ENCODE measurements around the gene PDZD2. TPM values are rescaled to one million over a fixed set of nuclear protein-coding genes. Genes with fewer than 3 reads are reported as not detected.
"Not testable (repeated sequence)": the region's sequence is repeated elsewhere in the genome, so short reads cannot be mapped to it uniquely, and the experiment has no call there.

PDZD2 gene
- polyA plus RNA-seq, 1 donor from 2014 or later = 3.1 TPM

GRCh38 chr5:32115985-32116384 is 477.1 kb downstream of the PDZD2 start:
- no peaks in the 10 kb centered on the region for H3K27me3 ChIP-seq (ENCODE audit: insufficient read depth, low read depth, low read length)
- H3K27ac ChIP-seq (ENCODE audit: low read length) = no peak overlapping the region
- H3K9me3 ChIP-seq (ENCODE audit: low read length) = no peaks in the 10 kb centered on the region
- H3K4me3 ChIP-seq (ENCODE audit: low read length) = no peak overlapping the region
- no peaks in the 10 kb centered on the region for H3F3A ChIP-seq (ENCODE audit: insufficient read depth, low read length, poor library complexity, severe bottlenecking)
- H3K9me2 ChIP-seq (ENCODE audit: insufficient read depth, low read length) = no peaks in the 10 kb centered on the region
- H3K36me3 ChIP-seq (ENCODE audit: insufficient read depth, low read length) = peaks cover 4% of the 10 kb centered on the region
- H4K20me1 ChIP-seq (ENCODE audit: insufficient read depth) = no peaks in the 10 kb centered on the region
- no peak overlapping the region for H3K4me2 ChIP-seq (ENCODE audit: low read length)
- no peak overlapping the region for H3K9ac ChIP-seq (ENCODE audit: low read length)
- TF ChIP-seq REST (IDR thresholded peaks at IDR 0.05; ENCODE audit: borderline replicate concordance) (no peak), EZH2 (IDR thresholded peaks at IDR 0.05; ENCODE audit: borderline replicate concordance, insufficient read depth, low read length, poor library complexity, severe bottlenecking) (no peak), SMC3 (conservative IDR thresholded peaks at IDR 0.05; ENCODE audit: poor library complexity) (no peak), POLR2AphosphoS5 (IDR thresholded peaks at IDR 0.05) (no peak), CTCF (IDR thresholded peaks at IDR 0.05; ENCODE audit: poor library complexity, severe bottlenecking) (no peak), EP300 (conservative IDR thresholded peaks at IDR 0.05; ENCODE audit: poor library complexity, severe bottlenecking) (no peak), MXI1 (conservative IDR thresholded peaks at IDR 0.05; ENCODE audit: poor library complexity, severe bottlenecking) (no peak), TAF1 (IDR thresholded peaks at IDR 0.05; ENCODE audit: low read depth) (no peak)
- H3K79me2 ChIP-seq (replicated peaks; ENCODE audit: insufficient read depth, low read length) = no peaks in the 10 kb centered on the region
- no peak overlapping the region for H2AFZ ChIP-seq (ENCODE audit: low read depth, low read length)

- H3K27ac ChIP-seq (ENCODE audit: low read length) = no peak overlapping the region
- H3K9ac ChIP-seq (ENCODE audit: low read length) = no peak overlapping the region
- H3K79me2 ChIP-seq (replicated peaks; ENCODE audit: insufficient read depth, low read length) = no peaks in the 10 kb centered on the region
- H2AFZ ChIP-seq (ENCODE audit: low read depth, low read length) = no peak overlapping the region
- no peaks in the 10 kb centered on the region for H3K9me3 ChIP-seq (ENCODE audit: low read length)
- no peaks in the 10 kb centered on the region for H3K9me2 ChIP-seq (ENCODE audit: insufficient read depth, low read length)
- peaks cover 4% of the 10 kb centered on the region for H3K36me3 ChIP-seq (ENCODE audit: insufficient read depth, low read length)
- H3K4me2 ChIP-seq (ENCODE audit: low read length) = no peak overlapping the region
- no peak overlapping the region for H3K4me3 ChIP-seq (ENCODE audit: low read length)
- TF ChIP-seq SMC3 (conservative IDR thresholded peaks at IDR 0.05; ENCODE audit: poor library complexity) = no peak
- no peak for TF ChIP-seq POLR2AphosphoS5 (IDR thresholded peaks at IDR 0.05)
- no peak for TF ChIP-seq EZH2 (IDR thresholded peaks at IDR 0.05; ENCODE audit: borderline replicate concordance, insufficient read depth, low read length, poor library complexity, severe bottlenecking)
- no peak for TF ChIP-seq MXI1 (conservative IDR thresholded peaks at IDR 0.05; ENCODE audit: poor library complexity, severe bottlenecking)
- no peak for TF ChIP-seq TAF1 (IDR thresholded peaks at IDR 0.05; ENCODE audit: low read depth)
- TF ChIP-seq REST (IDR thresholded peaks at IDR 0.05; ENCODE audit: borderline replicate concordance) = no peak
- no peak for TF ChIP-seq CTCF (IDR thresholded peaks at IDR 0.05; ENCODE audit: poor library complexity, severe bottlenecking)
- no peak for TF ChIP-seq EP300 (conservative IDR thresholded peaks at IDR 0.05; ENCODE audit: poor library complexity, severe bottlenecking)
- TF ChIP-seq RAD21 (conservative IDR thresholded peaks at IDR 0.05) = no peak
- H3K27me3 ChIP-seq (ENCODE audit: insufficient read depth, low read depth, low read length) = no peaks in the 10 kb centered on the region
- no peaks in the 10 kb centered on the region for H4K20me1 ChIP-seq (ENCODE audit: insufficient read depth)
- no peaks in the 10 kb centered on the region for H3F3A ChIP-seq (ENCODE audit: insufficient read depth, low read length, poor library complexity, severe bottlenecking)
These were observed 477.8 kb downstream of the PDZD2 start for GRCh38 chr5:32116574-32117313.

GRCh38 chr5:32118922-32119321 is 480.0 kb downstream of the PDZD2 start:
- not testable (repeated sequence) for H3K9me3 ChIP-seq (ENCODE audit: low read length); H3F3A ChIP-seq (ENCODE audit: insufficient read depth, low read length, poor library complexity, severe bottlenecking); H3K27ac ChIP-seq (ENCODE audit: low read length); H3K27me3 ChIP-seq (ENCODE audit: insufficient read depth, low read depth, low read length); H3K79me2 ChIP-seq (replicated peaks; ENCODE audit: insufficient read depth, low read length); H4K20me1 ChIP-seq (ENCODE audit: insufficient read depth); H3K9me2 ChIP-seq (ENCODE audit: insufficient read depth, low read length); H3K9ac ChIP-seq (ENCODE audit: low read length); H2AFZ ChIP-seq (ENCODE audit: low read depth, low read length); H3K36me3 ChIP-seq (ENCODE audit: insufficient read depth, low read length); H3K4me3 ChIP-seq (ENCODE audit: low read length); H3K4me2 ChIP-seq (ENCODE audit: low read length)
